Activated CD4-positive, alpha-beta T cell treated with anti-CD3 and anti-CD28 coated beads, Interleukin-10, Interleukin-2, amounts not matched to agents 100 ng/mL and 50 ng/mL, durations not matched to agents 16 hours and 8 hours (primary cell): ENCODE measurements around the gene MAGI1.
A peak's percentile ranks its signal among the peaks of the same experiment; 100 is the strongest.
"Not testable (repeated sequence)": the region's sequence is repeated elsewhere in the genome, so short reads cannot be mapped to it uniquely, and the experiment has no call there.

ENCODE experiments used
- DNase-seq: peaks from one replicate; pipeline ENCODE4 v3.0.0-alpha.2; 2020

The MAGI1 gene

GRCh38 chr3:65734792-65735191, 303.9 kb downstream of the MAGI1 start:
- no peak for DNase-seq

GRCh38 chr3:65734382-65734781, 304.3 kb downstream of the MAGI1 start:
- no peak for DNase-seq

GRCh38 chr3:65733459-65733858, 305.3 kb downstream of the MAGI1 start:
- DNase-seq, result no peak

GRCh38 chr3:65732051-65732935, 306.4 kb downstream of the MAGI1 start:
- DNase-seq, result peak; percentile 60

GRCh38 chr3:65730449-65730848, 308.3 kb downstream of the MAGI1 start:
- no peak for DNase-seq

- no peak for DNase-seq
These were observed 308.7 kb downstream of the MAGI1 start for GRCh38 chr3:65729973-65730372.

- no peak for DNase-seq
These were observed 309.2 kb downstream of the MAGI1 start for GRCh38 chr3:65729555-65729954.

- DNase-seq, result no peak
These were observed 310.6 kb downstream of the MAGI1 start for GRCh38 chr3:65728138-65728537.

GRCh38 chr3:65723985-65724384, 314.7 kb downstream of the MAGI1 start:
- no peak for DNase-seq

GRCh38 chr3:65723011-65723410, 315.7 kb downstream of the MAGI1 start:
- no peak for DNase-seq

- DNase-seq, result no peak
These were observed 317.6 kb downstream of the MAGI1 start for GRCh38 chr3:65720989-65721737.

- not testable (repeated sequence) for DNase-seq
These were observed 319.1 kb downstream of the MAGI1 start for GRCh38 chr3:65719639-65720038.

- no peak for DNase-seq
These were observed 320.9 kb downstream of the MAGI1 start for GRCh38 chr3:65717676-65718346.

- no peak for DNase-seq
These were observed 322.5 kb downstream of the MAGI1 start for GRCh38 chr3:65716071-65716751.

GRCh38 chr3:65714134-65714533, 324.6 kb downstream of the MAGI1 start:
- no peak for DNase-seq

- no peak for DNase-seq
These were observed 325.7 kb downstream of the MAGI1 start for GRCh38 chr3:65713016-65713415.

- no peak for DNase-seq
These were observed 326.6 kb downstream of the MAGI1 start for GRCh38 chr3:65712140-65712539.

GRCh38 chr3:65706776-65707568, 331.7 kb downstream of the MAGI1 start:
- DNase-seq, result no peak

- DNase-seq, result no peak
These were observed 332.4 kb downstream of the MAGI1 start for GRCh38 chr3:65706301-65706700.

GRCh38 chr3:65703820-65704219, 334.9 kb downstream of the MAGI1 start:
- no peak for DNase-seq

GRCh38 chr3:65703026-65703425, 335.7 kb downstream of the MAGI1 start:
- DNase-seq, result no peak

- no peak for DNase-seq
These were observed 336.5 kb downstream of the MAGI1 start for GRCh38 chr3:65702202-65702601.
